ENCODE data around the gene KCNK18.

- TF ChIP-seq POLR2A (IDR thresholded peaks at IDR 0.05) (no peak), POLR2AphosphoS5 (IDR thresholded peaks at IDR 0.05) (no peak)
- TF ChIP-seq, protein P1, sequence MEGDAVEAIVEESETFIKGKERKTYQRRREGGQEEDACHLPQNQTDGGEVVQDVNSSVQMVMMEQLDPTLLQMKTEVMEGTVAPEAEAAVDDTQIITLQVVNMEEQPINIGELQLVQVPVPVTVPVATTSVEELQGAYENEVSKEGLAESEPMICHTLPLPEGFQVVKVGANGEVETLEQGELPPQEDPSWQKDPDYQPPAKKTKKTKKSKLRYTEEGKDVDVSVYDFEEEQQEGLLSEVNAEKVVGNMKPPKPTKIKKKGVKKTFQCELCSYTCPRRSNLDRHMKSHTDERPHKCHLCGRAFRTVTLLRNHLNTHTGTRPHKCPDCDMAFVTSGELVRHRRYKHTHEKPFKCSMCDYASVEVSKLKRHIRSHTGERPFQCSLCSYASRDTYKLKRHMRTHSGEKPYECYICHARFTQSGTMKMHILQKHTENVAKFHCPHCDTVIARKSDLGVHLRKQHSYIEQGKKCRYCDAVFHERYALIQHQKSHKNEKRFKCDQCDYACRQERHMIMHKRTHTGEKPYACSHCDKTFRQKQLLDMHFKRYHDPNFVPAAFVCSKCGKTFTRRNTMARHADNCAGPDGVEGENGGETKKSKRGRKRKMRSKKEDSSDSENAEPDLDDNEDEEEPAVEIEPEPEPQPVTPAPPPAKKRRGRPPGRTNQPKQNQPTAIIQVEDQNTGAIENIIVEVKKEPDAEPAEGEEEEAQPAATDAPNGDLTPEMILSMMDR (IDR thresholded peaks at IDR 0.05) = no peak
Observed at GRCh38 chr10:117221156-117221711, 23.9 kb downstream of the KCNK18 start.

Measured in upper lobe of left lung (tissue), 4 donors.